GM12801 (cell line): ENCODE data around the gene EVX1.

Source experiments
- TF ChIP-seq, protein P1 (sequence below): IDR thresholded peaks from one replicate; pipeline ENCODE4 v1.5.1; 2011; ENCODE audit warnings: control low read depth; ENCODE audit not compliant: insufficient read length; ENCODE audit errors: extremely low read depth

The EVX1 gene

DNA sequence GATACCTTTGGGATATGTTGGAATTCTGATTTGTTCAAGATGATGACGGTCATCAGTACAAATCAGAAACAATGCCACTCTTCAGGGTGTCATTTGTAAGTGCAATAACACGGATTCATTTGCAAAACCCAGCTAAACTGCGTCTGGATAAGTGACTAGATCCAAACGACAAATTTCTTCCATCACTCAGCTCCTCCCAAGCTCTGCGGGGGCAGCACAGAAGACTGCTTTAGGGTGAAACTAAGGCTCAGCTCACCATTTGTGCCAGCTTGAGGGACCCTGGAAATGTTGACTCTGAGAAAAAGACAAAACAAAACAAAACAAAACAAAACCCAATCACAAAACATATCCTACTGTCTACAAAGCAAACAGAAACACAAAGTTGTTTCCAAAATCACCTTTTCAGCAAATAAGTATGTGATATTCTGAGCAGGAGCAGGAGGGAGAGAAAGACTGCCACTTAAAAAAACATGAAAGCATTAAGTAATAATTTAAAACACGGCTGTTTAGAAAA lies 8.0 kb downstream of the EVX1 start:
- TF ChIP-seq, protein P1, sequence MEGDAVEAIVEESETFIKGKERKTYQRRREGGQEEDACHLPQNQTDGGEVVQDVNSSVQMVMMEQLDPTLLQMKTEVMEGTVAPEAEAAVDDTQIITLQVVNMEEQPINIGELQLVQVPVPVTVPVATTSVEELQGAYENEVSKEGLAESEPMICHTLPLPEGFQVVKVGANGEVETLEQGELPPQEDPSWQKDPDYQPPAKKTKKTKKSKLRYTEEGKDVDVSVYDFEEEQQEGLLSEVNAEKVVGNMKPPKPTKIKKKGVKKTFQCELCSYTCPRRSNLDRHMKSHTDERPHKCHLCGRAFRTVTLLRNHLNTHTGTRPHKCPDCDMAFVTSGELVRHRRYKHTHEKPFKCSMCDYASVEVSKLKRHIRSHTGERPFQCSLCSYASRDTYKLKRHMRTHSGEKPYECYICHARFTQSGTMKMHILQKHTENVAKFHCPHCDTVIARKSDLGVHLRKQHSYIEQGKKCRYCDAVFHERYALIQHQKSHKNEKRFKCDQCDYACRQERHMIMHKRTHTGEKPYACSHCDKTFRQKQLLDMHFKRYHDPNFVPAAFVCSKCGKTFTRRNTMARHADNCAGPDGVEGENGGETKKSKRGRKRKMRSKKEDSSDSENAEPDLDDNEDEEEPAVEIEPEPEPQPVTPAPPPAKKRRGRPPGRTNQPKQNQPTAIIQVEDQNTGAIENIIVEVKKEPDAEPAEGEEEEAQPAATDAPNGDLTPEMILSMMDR: no peak

DNA sequence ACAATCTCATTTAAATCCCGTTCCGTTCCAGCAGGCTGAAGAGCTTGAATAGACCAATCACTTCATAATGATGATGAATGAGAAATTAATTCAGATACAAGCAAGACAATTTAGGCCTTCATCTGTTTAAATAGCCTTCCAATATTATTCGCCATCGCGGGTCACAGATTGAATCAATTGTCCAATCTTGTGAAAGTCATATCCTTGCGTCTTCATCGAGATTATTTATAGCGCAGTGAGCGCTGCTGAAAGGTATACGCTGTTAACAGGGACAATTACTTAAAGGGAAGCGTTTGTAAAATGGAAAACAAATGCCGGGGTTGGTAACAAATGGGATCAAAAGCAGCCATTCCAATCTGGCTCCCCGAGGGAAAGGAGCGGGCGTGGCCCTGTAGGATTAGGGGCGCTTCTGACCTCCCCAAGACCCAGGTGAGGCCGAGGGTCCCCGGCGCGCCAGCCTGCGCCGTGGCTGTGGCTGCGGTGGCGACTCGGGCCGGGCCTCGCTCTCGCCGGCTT lies 8.6 kb downstream of the EVX1 start:
- TF ChIP-seq, protein P1: no peak

DNA sequence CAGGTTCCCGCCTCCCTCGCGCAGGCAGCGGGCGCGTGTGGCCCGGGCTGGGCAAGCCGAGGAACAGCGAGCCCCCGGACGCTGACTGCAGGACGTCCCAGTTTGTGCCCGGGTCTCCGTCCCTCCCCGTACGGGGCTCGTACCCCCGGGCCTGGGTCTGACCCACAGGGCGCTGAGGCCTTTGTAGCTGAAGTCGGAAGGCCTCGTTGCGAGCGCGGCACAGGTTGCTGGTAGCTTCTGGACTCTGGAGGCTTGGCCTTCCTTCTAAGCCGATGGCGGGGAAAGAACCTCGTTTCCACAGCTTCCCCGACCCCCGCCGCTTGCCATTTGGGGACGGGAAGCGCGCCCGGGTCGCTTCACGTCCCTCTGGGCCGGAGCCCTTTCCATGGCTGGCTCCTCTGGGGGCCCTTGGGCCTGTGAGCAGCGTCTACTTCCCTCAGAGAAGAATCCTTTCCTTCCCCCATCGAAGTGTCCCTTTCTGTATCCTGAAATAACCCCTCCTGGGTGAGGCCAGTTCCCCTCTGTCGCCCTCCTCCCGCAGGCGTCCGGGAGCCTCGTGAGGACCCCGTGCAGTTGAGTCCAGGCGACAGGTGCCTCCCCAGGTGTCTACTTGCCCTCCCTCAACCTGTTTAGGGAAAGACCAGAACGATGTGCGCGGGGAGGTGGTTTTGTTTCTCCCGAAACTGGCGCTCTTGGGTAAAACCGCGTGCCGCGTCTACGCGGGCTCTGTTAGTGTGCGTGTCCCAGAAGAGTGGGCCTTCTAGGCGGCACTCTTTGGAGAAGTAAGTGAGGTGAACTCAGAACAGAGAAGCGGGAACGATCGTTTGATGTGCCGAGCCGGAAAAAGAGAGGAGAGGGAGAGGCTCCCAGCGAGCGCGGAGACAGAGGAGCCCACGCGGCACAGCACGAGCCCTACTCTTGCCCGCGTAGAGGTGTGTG lies 9.3 kb downstream of the EVX1 start:
- TF ChIP-seq, protein P1: no peak

- TF ChIP-seq, protein P1: no peak
Measured at GRCh38 chr7:27254625-27255024, 12.0 kb downstream of the EVX1 start.

DNA sequence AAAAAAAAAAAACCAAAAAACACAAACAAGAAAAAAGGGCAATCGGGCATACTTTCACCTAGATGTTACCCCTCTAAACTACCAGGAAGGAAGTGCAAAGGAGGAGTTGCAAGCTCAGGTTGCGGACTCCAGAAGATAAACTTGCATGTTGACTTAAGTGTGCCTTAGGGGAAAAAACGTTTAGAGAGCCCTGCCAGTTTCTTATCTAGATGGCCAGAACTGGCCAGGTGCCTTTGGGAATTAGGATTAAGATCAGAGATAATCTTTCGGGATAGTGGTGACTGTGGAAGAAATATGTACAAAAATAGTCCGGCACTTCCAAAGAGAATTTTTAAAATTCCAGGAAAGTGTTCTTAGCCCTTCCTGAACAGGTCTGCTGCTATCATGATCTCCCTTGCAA lies 17.6 kb downstream of the EVX1 start:
- TF ChIP-seq, protein P1: no peak

- TF ChIP-seq, protein P1: no peak
Measured at GRCh38 chr7:27262121-27262520, 19.5 kb downstream of the EVX1 start.

DNA sequence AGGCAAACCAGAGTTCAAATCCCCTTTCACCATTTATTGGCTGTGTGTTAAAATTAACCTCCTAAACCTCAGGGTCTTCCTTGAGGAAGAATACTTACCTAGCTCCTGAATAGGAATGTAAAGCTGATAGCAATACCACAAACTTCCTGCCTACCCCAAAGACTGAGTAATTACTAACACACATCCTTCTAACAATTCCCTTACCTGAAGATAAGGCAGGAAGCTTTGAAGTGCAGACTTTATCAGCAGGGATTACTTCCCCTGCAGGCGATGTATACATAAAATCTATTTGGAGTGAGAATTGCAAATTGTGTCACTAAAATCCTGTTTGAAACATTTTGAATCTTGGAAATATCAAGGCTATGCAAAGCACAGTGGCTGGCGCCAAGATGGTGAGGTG lies 21.2 kb downstream of the EVX1 start:
- TF ChIP-seq, protein P1: no peak
